ENCODE data around the gene P2RY1.
A peak's percentile ranks its signal among the peaks of the same experiment; 100 is the strongest.

P2RY1 gene, protein sequence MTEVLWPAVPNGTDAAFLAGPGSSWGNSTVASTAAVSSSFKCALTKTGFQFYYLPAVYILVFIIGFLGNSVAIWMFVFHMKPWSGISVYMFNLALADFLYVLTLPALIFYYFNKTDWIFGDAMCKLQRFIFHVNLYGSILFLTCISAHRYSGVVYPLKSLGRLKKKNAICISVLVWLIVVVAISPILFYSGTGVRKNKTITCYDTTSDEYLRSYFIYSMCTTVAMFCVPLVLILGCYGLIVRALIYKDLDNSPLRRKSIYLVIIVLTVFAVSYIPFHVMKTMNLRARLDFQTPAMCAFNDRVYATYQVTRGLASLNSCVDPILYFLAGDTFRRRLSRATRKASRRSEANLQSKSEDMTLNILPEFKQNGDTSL

GRCh38 chr3:152834776-152835600 lies at the start of gene P2RY1:
Gene P2RY1 (plus strand): TSS chr3:152835131. CDS start chr3:152835783, 652 bp downstream.
- DNase-seq (peak; percentile 54), ATAC-seq (peak; percentile 74)

DNA sequence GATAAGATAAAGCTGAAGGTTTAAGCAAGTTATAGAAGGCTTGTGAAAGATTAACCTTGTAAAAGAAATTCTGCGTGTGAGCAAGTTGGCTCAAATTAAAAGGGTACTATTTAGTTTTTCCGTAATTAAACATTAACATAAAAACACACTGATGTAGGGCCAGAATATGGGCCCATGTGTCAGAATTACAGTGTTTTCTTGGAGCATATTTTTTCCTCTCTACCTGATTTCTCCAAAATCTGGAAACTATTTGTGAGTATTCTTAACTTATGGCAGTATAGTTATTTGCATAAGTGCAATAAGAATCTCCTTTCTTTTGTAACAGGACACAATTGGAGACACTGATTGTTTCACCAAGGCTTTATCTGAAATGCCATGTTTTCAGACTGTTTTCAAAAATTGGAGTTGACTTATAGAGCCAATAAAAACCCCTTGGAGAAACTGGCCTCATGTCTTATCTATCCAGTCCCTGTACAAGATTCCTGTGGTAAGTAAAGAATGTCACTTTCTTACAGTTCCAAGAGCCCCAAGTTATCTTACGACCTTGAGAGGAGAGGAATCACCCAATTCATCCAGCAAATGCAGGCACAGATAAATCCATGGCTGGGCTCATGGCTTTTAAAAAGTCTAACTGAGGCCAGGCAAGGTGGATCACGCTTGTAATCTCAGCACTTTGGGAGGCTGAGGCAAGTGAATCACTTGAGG lies 47.8 kb upstream of the P2RY1 start:
- ATAC-seq (no peak), DNase-seq (no peak)

DNA sequence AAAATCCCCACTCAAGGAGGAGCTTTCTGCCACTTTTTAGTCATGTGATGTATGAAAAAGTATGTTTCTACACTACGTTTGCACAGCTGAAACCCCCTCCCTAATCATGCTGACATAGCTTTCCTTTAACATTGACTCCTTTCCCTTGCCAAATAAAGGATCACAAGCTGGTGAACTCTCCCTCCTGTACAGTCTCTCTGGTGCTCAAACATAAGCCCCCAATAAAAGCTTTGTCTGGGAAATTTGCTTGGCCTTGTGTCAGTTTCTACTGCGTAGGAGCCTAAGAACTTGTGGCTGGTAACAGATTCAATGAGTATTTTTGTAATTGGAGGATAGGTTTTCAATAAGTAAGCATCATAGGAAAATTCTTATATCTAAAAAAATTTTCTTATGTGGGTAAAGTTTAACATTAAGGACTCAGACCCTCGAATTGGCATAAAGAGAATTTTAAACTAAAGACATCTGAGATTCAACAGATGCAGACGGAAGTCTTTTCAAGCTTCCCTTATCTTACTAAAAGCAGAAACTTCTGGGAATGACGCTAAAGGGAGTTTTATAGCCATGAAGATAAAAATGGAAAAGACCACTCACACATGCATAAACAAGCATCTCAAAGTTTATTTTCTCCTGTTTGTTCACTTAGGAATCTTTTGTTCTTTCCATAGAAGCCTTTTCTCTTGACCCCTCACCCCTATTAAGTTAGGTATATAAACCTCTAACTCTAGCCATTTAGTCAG lies 44.1 kb upstream of the P2RY1 start:
- DNase-seq (no peak), ATAC-seq (no peak)

DNA sequence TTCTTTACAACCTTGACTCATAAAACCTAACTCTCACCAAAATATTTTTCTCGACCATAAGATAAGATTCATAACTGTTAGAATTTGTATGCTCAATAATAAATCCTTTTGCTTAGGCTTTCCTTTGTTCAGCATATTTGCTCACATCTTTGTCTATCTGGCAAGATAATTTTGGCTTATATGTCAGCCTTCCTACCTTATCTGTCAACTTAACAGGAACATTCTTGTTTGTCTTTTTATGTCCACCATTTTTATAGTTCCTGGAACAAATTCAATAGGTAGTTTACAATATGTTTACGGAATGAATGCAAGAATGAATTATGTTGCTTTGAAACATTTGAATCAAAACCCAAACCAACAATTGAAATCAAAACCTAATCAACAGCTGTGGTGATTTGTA lies 41.0 kb upstream of the P2RY1 start:
- ATAC-seq (no peak), DNase-seq (no peak)

GRCh38 chr3:152797751-152798432 lies 37.0 kb upstream of the P2RY1 start:
- DNase-seq (no peak), ATAC-seq (no peak)

DNA sequence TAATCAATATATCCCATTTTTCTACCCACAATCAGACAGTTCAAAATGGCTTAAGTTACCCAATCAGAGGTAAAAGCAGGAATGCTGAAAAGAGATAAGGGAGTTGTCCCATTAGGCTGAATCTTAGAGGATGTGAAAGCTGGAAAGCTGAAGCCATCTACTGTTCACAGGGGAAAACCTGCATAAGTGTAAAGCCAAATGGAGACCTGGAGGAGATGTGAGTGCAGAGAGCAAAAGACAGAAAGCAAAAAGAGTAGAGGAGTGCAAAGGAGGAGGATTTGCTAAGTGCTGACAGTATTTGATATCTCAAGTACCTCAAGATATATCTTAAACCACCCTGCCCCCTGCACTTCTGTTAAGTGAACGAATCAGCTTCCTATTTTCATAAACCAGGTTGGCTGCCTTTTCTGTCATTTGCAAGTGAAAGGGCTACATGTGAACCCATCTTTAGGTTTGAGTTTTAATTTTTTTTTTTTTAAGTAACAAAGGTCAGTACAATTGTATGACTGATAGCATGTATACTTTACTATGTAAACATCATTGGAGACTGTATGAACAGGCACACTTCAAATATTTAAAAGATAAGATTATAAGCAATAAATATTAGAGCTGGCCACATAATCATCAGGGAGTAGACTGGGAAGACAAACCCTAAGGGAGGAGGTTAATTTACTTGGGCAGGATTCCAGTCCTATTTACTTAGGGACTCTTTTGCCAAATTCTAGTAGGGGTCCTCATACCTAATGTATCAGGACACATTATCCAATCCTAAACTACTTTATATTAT lies 22.8 kb upstream of the P2RY1 start:
- no peak for DNase-seq
- ATAC-seq = no peak

DNA sequence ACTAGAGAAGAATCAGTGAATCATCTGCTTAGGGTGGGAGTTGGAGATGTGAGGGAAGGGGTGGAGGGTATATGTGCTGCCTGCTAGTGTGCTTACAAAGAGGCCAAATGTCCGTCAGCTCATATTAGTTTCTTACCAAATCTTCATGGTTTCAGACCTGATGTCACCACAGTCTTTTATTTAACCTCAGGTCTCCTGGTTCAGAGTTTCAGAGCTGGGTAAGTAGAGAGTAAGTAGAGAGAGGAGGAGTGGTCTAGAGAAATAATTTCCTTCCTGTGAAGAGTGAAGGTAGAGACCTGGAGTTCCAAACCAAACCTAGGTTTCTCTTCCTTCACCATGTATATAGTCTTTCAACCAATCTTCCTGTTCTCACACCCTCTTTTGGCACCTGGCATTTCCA lies 17.5 kb upstream of the P2RY1 start:
- DNase-seq = no peak
- ATAC-seq = no peak

DNA sequence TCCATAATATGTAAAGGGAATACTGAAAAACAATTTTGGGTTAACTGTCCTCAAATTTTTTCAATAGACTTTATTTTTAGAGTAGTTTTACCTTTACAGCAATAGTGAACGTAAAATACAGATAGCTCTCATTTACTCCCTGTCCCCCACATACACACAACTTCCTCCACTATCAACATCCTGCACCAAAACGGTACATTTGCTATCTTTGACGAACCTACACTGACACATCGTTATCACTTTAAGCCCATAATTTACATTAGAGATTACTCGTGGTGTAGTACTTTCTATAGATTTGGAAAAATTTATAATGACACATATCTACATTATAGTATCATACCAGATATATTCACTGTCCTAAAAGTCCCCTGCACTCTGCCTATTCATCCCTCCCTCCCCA lies 16.9 kb upstream of the P2RY1 start:
- ATAC-seq (no peak), DNase-seq (no peak)

DNA sequence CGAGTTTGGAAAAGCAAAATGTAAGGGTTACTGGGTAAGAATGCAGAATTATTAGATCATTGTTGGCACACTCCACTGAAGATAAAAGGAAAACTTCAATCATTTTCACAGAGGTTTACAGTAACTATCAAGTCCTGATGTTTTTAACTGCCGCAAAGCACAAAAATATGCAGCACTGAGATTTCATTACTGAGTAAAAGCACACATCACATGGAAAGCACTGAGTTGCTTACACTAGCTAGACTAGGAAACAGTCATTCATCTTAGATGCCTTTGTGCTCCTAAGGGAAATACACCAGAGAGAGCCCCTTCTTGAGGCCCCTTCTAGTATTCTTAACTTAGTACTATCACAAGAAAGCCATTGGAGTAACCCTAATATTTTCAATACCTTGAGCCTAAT lies 11.8 kb upstream of the P2RY1 start:
- ATAC-seq = no peak
- DNase-seq = no peak

DNA sequence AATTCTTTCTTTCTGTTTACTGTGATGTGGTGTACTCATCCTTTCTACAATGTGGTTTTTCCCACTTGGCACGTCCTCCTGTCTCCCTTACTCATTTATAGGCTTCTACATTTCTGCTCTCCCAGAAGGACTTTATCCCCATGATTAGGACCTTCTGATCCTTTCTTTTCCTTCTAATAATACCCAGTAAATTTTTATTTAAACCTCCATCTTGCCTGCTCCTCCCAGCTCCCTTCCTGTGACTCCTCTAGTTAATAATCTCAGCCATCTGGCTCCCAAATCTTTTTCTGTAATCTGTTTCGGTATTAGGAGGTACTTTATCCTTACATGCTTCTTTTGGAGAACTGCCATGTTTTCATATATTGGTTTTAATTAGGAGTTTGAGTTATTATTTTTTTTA lies 11.2 kb upstream of the P2RY1 start:
- DNase-seq (no peak), ATAC-seq (no peak)

DNA sequence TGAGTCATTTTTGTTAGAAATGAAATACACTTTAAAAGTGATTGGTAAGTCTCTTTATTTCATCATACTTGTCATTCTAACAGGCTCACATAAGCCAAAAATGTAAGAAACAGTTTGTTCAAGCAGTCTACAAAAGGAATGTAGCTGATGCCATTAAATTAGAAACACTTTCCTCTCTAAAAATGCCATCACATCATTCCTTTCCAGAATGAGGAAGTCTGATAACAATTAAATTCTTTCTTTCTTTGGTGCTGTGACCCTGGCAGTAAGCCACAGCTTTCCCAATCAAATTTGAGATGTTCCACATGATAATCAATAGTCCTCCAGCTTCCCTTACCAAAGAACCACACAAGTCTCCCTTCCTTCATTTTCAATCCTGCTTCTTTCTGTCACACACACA lies 9.4 kb upstream of the P2RY1 start:
- DNase-seq = no peak
- no peak for ATAC-seq

GRCh38 chr3:152826476-152826875 lies 8.5 kb upstream of the P2RY1 start:
- ATAC-seq = no peak
- DNase-seq = no peak

DNA sequence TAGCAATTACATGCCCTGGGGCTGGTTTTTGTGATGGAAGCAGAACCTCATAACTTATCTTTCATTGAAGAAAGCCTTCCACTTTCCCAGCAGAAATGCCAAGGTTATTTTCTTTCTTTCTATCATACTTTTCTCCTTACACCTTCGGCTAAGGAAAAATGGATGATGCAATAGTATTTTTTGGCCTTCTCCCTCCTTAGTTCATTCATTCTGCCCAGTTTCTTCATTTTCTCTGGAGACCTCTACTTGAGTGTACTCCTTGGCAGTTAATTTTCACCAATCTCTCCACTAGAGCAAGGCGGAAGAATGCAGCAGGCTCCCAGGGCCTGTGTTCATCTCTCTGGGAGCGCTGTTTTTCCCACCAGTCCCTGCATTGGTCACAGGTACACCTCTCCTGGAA lies 7.6 kb upstream of the P2RY1 start:
- ATAC-seq (no peak), DNase-seq (no peak)

- ATAC-seq (no peak), DNase-seq (no peak)
Observed at GRCh38 chr3:152828075-152828840, 6.7 kb upstream of the P2RY1 start.

DNA sequence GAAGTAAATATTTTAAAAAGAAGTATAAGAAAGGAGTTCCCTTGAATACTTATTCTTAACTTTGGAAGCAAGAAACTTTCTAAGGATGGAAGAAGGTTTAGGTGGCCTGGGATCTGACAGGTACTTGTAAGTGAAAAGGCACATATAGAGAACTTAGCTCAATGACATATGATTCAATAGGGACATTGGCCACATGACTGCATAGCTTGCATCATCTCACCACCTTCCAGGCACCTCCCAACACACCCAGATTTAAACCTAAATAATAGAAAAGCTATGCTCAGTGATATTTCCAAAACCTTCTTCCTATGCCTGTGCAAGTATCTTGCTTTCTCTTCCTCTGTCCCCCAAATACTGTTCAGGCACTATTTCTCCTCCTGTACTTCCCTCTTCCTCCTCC lies 4.7 kb upstream of the P2RY1 start:
- DNase-seq = no peak
- ATAC-seq = no peak

DNA sequence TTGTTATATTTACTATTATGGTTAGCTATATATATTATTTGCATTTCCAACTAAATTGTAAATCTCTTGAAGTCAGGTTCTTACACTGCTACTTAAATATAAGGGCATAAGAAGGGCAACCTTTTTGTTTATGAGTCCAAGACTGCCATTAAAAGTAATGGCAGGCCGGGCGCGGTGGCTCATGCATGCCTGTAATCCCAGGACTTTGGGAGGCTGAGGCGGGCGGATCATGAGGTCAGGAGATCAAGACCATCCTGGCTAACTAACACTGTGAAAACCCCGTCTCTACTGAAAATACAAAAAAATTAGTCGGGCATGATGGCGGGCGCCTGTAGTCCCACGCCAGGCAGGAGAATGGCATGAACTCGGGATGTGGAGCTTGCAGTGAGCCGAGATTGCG lies 2.9 kb upstream of the P2RY1 start:
- no peak for ATAC-seq
- no peak for DNase-seq

- DNase-seq (no peak), ATAC-seq (no peak)
Observed at GRCh38 chr3:152833089-152833488, 1.8 kb upstream of the P2RY1 start.

DNA sequence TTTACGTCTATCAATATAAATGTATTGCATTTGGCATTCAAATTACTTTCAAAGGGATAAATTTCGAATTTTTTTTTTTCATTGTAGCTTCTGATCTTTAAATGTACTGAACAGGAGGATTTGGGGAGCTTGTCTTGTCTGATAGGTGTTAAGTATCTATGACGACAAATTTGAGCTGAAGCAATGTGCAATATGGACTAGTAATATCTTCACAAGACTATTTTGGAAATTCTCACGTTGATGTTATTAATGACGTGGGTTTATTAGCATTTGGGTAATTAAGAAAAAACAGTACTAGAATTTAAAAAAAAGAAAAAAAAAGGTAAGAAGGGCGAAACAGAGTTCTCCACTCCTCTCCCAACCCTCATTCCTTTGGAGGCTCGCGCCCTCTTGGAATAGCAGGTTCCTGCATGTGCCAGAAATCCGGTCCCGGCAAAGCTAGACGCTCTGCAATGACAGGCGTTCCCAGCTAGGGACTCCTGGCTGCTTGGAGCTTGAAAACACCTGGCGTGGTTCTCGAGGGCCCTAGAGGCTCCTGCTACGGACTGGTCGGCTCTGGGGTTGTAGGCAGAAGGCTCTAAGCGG lies 648 bp upstream of the P2RY1 start:
- ATAC-seq = no peak
- no peak for DNase-seq

- DNase-seq = peak; percentile 9
- ATAC-seq = peak; percentile 17
Observed at GRCh38 chr3:152835601-152836102, 721 bp downstream of the P2RY1 start.
